Measurements from ENCODE around the gene KCTD2.

Gene KCTD2

DNA sequence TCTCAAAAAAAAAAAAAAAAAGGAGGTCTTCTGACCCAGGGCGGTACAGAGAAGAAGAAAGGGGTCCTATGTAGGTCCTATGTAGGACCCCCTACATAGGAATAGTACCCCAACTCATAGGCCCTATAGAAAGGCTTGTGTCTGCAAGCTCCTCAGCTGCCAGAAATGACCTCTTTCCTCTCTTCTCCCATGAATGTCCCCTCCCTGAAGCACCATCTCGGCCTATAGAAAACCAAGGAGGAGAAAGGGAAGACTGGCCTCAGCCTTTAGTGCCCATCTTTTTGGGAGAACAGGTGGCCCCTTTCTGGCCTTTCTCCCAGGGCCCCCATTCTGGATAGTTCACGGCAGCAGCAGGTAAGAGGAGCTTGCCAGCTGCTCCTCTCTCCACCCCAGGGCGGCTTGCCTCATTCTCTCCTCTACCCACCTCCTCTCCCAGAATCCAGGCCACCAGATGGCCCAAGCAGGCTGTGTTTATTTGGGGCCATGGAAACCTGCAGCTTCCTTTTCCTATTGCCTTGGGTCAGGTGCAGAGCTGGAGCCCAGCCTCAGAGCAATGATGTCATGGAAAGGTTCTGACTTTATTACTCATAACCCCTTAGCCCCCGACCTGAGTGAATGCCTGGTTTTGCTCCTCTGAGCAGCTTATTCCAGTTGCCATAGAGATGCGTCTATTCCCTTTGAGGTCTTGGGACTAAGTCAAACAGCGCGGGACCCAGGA lies 36.2 kb upstream of the KCTD2 start:
- no peak for DNase-seq (ENCODE audit: low spot score)
- TF ChIP-seq, protein P1, sequence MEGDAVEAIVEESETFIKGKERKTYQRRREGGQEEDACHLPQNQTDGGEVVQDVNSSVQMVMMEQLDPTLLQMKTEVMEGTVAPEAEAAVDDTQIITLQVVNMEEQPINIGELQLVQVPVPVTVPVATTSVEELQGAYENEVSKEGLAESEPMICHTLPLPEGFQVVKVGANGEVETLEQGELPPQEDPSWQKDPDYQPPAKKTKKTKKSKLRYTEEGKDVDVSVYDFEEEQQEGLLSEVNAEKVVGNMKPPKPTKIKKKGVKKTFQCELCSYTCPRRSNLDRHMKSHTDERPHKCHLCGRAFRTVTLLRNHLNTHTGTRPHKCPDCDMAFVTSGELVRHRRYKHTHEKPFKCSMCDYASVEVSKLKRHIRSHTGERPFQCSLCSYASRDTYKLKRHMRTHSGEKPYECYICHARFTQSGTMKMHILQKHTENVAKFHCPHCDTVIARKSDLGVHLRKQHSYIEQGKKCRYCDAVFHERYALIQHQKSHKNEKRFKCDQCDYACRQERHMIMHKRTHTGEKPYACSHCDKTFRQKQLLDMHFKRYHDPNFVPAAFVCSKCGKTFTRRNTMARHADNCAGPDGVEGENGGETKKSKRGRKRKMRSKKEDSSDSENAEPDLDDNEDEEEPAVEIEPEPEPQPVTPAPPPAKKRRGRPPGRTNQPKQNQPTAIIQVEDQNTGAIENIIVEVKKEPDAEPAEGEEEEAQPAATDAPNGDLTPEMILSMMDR (IDR thresholded peaks at IDR 0.05; ENCODE audit: borderline replicate concordance, control extremely low read depth, extremely low read depth, insufficient read depth, missing control alignments), result no peak
- in situ Hi-C loops (cut with MboI; ENCODE audit: low sequenced_read_pairs, unreplicated experiment), result no loop called here

GRCh38 chr17:75011401-75012095 lies 35.5 kb upstream of the KCTD2 start:
- in situ Hi-C loops (cut with MboI; ENCODE audit: low sequenced_read_pairs, unreplicated experiment), result no loop called here
- TF ChIP-seq, protein P1 (IDR thresholded peaks at IDR 0.05; ENCODE audit: borderline replicate concordance, control extremely low read depth, extremely low read depth, insufficient read depth, missing control alignments), result no peak
- no peak for DNase-seq (ENCODE audit: low spot score)

DNA sequence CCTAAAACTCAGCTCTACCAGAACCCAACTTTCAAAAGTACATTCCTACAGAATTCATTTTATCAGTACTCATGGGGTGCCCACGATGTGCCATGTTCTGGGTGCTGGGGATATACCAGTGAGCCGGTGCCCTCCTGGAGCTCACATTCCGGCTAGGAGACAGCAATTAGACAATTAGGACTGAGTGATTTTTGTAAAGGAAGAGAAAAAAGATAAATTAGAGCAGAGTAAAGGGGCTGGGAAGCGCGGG lies 35.0 kb upstream of the KCTD2 start:
- in situ Hi-C loops (cut with MboI; ENCODE audit: low sequenced_read_pairs, unreplicated experiment), result no loop called here
- TF ChIP-seq, protein P1 (IDR thresholded peaks at IDR 0.05; ENCODE audit: borderline replicate concordance, control extremely low read depth, extremely low read depth, insufficient read depth, missing control alignments), result no peak
- no peak for DNase-seq (ENCODE audit: low spot score)

GRCh38 chr17:75012346-75013091 lies 34.5 kb upstream of the KCTD2 start, which contains the start of gene MRPL58:
TSS of gene MRPL58 (plus strand) at chr17:75012670. CDS start at chr17:75012687, 17 bp downstream.
- DNase-seq (ENCODE audit: low spot score), result peak; percentile 96
- TF ChIP-seq, protein P1 (IDR thresholded peaks at IDR 0.05; ENCODE audit: borderline replicate concordance, control extremely low read depth, extremely low read depth, insufficient read depth, missing control alignments), result peak; percentile 33
- in situ Hi-C loops (cut with MboI; ENCODE audit: low sequenced_read_pairs, unreplicated experiment), result no loop called here

DNA sequence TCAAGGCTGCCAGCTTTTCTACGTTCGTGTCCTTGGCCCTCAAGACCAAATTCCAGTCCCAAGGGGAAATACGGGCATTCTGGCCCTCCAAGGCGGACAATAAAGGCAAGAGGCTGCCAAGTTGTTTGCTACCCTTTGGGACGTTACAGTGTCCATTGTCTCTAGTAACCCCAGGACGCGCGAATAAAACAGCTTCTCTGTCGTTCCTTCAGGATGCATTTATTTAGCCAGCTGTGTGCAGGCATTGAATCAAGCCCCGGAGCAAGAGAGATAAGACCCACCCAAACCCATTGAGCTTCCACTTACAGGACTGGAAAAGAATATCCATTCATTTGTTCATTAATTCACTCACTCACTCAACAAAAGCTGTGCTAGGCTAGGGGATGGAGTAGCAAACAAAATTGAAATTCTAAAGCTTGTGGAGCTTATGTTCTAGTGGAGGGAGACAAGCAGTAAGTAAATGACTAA lies 33.9 kb upstream of the KCTD2 start:
- TF ChIP-seq, protein P1 (IDR thresholded peaks at IDR 0.05; ENCODE audit: borderline replicate concordance, control extremely low read depth, extremely low read depth, insufficient read depth, missing control alignments), result no peak
- in situ Hi-C loops (cut with MboI; ENCODE audit: low sequenced_read_pairs, unreplicated experiment), result no loop called here
- no peak for DNase-seq (ENCODE audit: low spot score)

GRCh38 chr17:75019146-75019545 lies 27.9 kb upstream of the KCTD2 start:
- no peak for DNase-seq (ENCODE audit: low spot score)
- TF ChIP-seq, protein P1 (IDR thresholded peaks at IDR 0.05; ENCODE audit: borderline replicate concordance, control extremely low read depth, extremely low read depth, insufficient read depth, missing control alignments), result no peak
- in situ Hi-C loops (cut with MboI; ENCODE audit: low sequenced_read_pairs, unreplicated experiment), result no loop called here
